C4-2B (cell line): Measurements from ENCODE around the gene BABAM2.

ENCODE experiments used
- CTCF ChIP-seq: fragments of 450-650 bp; conservative IDR thresholded peaks from 2 replicates; pipeline ENCODE4 v1.5.1; 2017; ENCODE audit warnings: mild to moderate bottlenecking
- ZFX ChIP-seq: fragments of 450-650 bp; IDR thresholded peaks from 2 replicates; pipeline ENCODE4 v1.6.1; 2017

- TF ChIP-seq ZFX: no peak
- TF ChIP-seq CTCF: no peak
These were observed 244.8 kb downstream of the BABAM2 start for GRCh38 chr2:28135324-28135723.
